Lung (tissue), 12 donors: ENCODE results near the gene KLHL29. TPM values are rescaled to one million over a fixed set of nuclear protein-coding genes. Genes with fewer than 3 reads are reported as not detected.

Experiments
- ATAC-seq: fragments of 200-7000 bp; cut with Tn5 transposase; one replicate; pipeline ENCODE4 v1.9.1; 2020; ENCODE audit warnings: moderate number of reproducible peaks; ENCODE audit not compliant: insufficient read depth, low FRiP score
- DNase-seq, 3 donors: peaks; one replicate each; pipeline ENCODE4 v3.0.0-alpha.2; 2013 to 2017
- H3K27ac ChIP-seq, 2 donors: one replicate each; pipeline ENCODE4 v1.5.1; 2013; ENCODE audit warnings: mild to moderate bottlenecking in 2 of 2, moderate library complexity in 2 of 2, control low read depth in 1 of 2, inconsistent platforms in 1 of 2, low read depth in 1 of 2, low read length in 1 of 2
- H3K27me3 ChIP-seq, 3 donors: one replicate each; pipeline ENCODE4 v1.5.1; 2013; ENCODE audit warnings: low read length in 2 of 3; ENCODE audit not compliant: control insufficient read depth in 3 of 3, insufficient read depth in 3 of 3
- H3K36me3 ChIP-seq, 4 donors: one replicate each; pipeline ENCODE4 v1.5.1; 2013; ENCODE audit warnings: low read length in 4 of 4, mild to moderate bottlenecking in 1 of 4, moderate library complexity in 1 of 4; ENCODE audit not compliant: control insufficient read depth in 4 of 4, insufficient read depth in 4 of 4
- H3K4me1 ChIP-seq, 5 donors: one replicate each; pipeline ENCODE4 v1.5.1; 2013; ENCODE audit warnings: low read length in 5 of 5, mild to moderate bottlenecking in 2 of 5, moderate library complexity in 1 of 5; ENCODE audit not compliant: control insufficient read depth in 5 of 5, insufficient read depth in 5 of 5
- H3K4me3 ChIP-seq: one replicate; pipeline ENCODE4 v1.5.1; 2013; ENCODE audit warnings: mild to moderate bottlenecking, control low read depth, moderate library complexity
- H3K9ac ChIP-seq, 2 donors: one replicate each; pipeline ENCODE4 v1.5.1; 2013; ENCODE audit warnings: low read length in 2 of 2, control low read depth in 1 of 2; ENCODE audit not compliant: insufficient read depth in 1 of 2
- H3K9me3 ChIP-seq, 4 donors: one replicate each; pipeline ENCODE4 v1.5.1; 2013; ENCODE audit warnings: low read length in 3 of 4, mild to moderate bottlenecking in 1 of 4, moderate library complexity in 1 of 4; ENCODE audit not compliant: control insufficient read depth in 4 of 4, insufficient read depth in 3 of 4
- WGBS, 2 donors: extraction: QIAGEN DNeasy Blood & Tissue Kit; methylation state at CpG; one replicate each; pipeline ENCODE4 v1.1.7; 2013; 5-methylcytosine and 5-hydroxymethylcytosine counted together
- polyA plus RNA-seq, 2 donors: library from polyadenylated mRNA; stranded (reverse); fragments of 200-250 nt; gene quantifications; one replicate each; pipeline ENCODE4 v1.2.1, GENCODE V29; 2013
- total RNA-seq, 2 donors: library from RNA; depleted of rRNA in 1 of 2; stranded (reverse); fragments of >200 nt in 1 of 2; gene quantifications; one replicate each; pipeline ENCODE4 v1.2.1, GENCODE V29; 2014 to 2021
- TF ChIP-seq, protein P1 (sequence below): IDR thresholded peaks from 2 replicates; pipeline ENCODE4 v1.5.1; 2012; ENCODE audit warnings: mild to moderate bottlenecking; ENCODE audit errors: control extremely low read depth, extremely low read depth
- donor health status: control.
- donor health status: control.
- donor health status: Bipolar disorder and iron deficiency.
- donor health status: healthy.
- donor health status: DM: yes; HTN: yes; CAD: no.

The KLHL29 gene
- total and polyA plus RNA-seq, 4 donors = 2.7 to 16.2 (median 3.5) TPM

DNA sequence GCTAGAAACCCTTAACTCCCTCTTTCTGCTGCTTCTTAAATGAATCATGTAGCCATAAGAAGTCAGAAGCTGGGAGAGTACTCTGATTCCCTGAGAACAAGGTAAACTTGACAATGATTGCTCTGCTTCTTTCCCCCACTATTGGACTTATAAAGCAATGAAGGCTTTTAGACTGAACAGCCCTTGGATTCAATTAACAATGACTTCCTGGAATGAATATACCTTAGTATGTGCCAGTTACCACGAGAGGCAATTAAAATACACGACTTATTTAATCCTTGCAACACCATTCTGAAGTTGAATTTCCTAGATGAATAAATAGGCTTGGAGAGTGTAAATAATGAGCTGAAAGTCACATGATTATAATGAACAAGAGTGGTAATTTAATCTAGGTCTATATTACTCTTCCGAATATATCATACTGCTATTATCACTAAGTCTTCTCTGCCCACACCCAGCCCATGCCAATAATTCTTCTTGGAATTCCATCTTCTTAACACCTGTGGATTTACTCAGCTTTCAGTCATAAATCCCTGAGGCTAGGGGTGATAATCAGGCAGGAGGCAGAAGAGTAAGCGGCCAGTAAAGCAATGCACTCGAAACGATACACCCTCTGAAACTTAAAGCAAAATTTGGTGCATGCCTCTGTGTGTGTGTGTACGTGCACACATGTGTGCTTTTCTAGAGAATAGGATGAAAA lies 371.8 kb downstream of the KLHL29 start:
- TF ChIP-seq, protein P1, sequence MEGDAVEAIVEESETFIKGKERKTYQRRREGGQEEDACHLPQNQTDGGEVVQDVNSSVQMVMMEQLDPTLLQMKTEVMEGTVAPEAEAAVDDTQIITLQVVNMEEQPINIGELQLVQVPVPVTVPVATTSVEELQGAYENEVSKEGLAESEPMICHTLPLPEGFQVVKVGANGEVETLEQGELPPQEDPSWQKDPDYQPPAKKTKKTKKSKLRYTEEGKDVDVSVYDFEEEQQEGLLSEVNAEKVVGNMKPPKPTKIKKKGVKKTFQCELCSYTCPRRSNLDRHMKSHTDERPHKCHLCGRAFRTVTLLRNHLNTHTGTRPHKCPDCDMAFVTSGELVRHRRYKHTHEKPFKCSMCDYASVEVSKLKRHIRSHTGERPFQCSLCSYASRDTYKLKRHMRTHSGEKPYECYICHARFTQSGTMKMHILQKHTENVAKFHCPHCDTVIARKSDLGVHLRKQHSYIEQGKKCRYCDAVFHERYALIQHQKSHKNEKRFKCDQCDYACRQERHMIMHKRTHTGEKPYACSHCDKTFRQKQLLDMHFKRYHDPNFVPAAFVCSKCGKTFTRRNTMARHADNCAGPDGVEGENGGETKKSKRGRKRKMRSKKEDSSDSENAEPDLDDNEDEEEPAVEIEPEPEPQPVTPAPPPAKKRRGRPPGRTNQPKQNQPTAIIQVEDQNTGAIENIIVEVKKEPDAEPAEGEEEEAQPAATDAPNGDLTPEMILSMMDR = no peak
- ATAC-seq (peak; percentile 24), DNase-seq (no peak)
- H3K9me3 ChIP-seq = no peaks in the 10 kb centered on the region
- no peak overlapping the region for H3K4me3 ChIP-seq
- H3K27ac ChIP-seq = no peak overlapping the region
- H3K9ac ChIP-seq = no peak overlapping the region
- 79 to 88% methylated on average over 7 of the region's 7 CpGs for WGBS, 2 donors
- peaks cover 7 to 12% (median 10%) of the 10 kb centered on the region in 4 donors for H3K36me3 ChIP-seq
- H3K27me3 ChIP-seq = no peaks in the 10 kb centered on the region
- peaks cover 0 to 3% (median 0%) of the 10 kb centered on the region in 5 donors for H3K4me1 ChIP-seq

DNA sequence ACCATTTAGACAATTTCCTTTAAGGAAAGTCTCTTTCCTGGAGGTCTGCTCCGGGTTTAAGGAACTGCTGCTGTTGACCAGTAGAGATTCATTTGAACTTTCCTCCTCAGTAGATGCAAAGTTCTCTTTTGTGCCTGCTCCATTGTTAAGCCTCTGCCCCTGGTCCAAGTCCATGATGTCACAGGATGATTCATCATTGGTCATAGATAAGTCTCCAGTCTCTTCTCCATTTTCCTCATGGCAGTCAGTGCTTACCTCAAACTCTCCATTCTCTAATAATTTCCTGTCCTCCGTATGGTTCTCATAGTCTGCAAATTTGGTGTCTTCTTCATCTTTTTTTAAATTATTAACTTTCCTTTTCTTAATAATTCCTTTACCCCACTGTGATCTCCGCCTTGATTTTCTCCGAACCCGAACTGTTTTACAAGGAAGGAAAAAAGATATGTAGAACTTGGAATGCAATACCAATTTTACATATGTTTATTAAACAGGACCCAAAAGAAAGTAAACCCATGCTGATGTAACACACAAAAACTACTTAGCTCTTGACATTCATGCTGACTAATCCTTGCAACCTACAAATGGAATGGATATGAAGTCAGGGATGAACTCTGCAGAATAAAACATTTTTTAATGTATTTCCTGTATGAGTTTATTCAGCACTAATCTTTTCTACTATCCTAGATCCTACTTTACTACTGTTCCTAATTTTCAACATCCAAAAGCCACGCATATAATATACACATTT lies 372.9 kb downstream of the KLHL29 start:
- Histone ChIP-seq H3K4me3 (no peak overlapping the region), H3K27me3 (no peaks in the 10 kb centered on the region), H3K9me3 (no peaks in the 10 kb centered on the region), H3K36me3 (peaks cover 6 to 12% (median 10%) of the 10 kb centered on the region in 4 donors), H3K27ac (peak overlapping the region; percentile 17 to 45), H3K4me1 (peaks cover 0 to 3% (median 0%) of the 10 kb centered on the region in 5 donors), H3K9ac (no peak overlapping the region)
- WGBS, 2 donors = 83 to 84% methylated on average over 6 of the region's 6 CpGs
- ATAC-seq (no peak), DNase-seq (no peak)
- TF ChIP-seq, protein P1 = no peak
